Loucy (cell line): ENCODE measurements around the gene MBP.

Source experiments
- H2AFZ ChIP-seq: fragments of 200-600 bp; sonication (generic); 2 replicates; pipeline ENCODE4 v1.6.0; 2016; ENCODE audit warnings: antibody characterized with exemption, mild to moderate bottlenecking, low read length, moderate library complexity
- H3F3A ChIP-seq: fragments of 200-600 bp; 2 replicates; pipeline ENCODE4 v1.6.0; 2016; ENCODE audit warnings: antibody characterized with exemption, low read depth, mild to moderate bottlenecking
- H3K27me3 ChIP-seq: fragments of 200-600 bp; sonication (generic); 2 replicates; pipeline ENCODE4 v1.6.1; 2014; ENCODE audit warnings: low read length, mild to moderate bottlenecking; ENCODE audit not compliant: insufficient read depth, poor library complexity, severe bottlenecking
- H3K36me3 ChIP-seq: fragments of 200-600 bp; sonication (generic); 2 replicates; pipeline ENCODE4 v1.6.1; 2016; ENCODE audit warnings: low read length; ENCODE audit not compliant: insufficient read depth
- H3K4me1 ChIP-seq: fragments of 200-600 bp; sonication (generic); 2 replicates; pipeline ENCODE4 v1.5.1; 2014; ENCODE audit warnings: low read length, mild to moderate bottlenecking; ENCODE audit not compliant: insufficient read depth, poor library complexity, severe bottlenecking
- H3K4me2 ChIP-seq: fragments of 200-600 bp; sonication (generic); 2 replicates; pipeline ENCODE4 v1.6.0; 2014; ENCODE audit warnings: antibody characterized with exemption, low read length, low read depth, mild to moderate bottlenecking; ENCODE audit not compliant: poor library complexity, severe bottlenecking
- H3K4me3 ChIP-seq: fragments of 200-600 bp; sonication (generic); 2 replicates; pipeline ENCODE4 v1.5.1; 2014; ENCODE audit warnings: low read length, mild to moderate bottlenecking, mixed read lengths; ENCODE audit not compliant: poor library complexity, severe bottlenecking
- H3K79me2 ChIP-seq: fragments of 200-600 bp; sonication (generic); 2 replicates; pipeline ENCODE4 v1.6.1; 2014; ENCODE audit warnings: low read length; ENCODE audit not compliant: insufficient read depth
- H3K9ac ChIP-seq: fragments of 200-600 bp; sonication (generic); 2 replicates; pipeline ENCODE4 v1.6.0; 2014; ENCODE audit warnings: mild to moderate bottlenecking, low read depth, low read length, moderate library complexity; ENCODE audit not compliant: poor library complexity, severe bottlenecking
- H3K9me2 ChIP-seq: fragments of 200-600 bp; sonication (generic); replicated peaks from 2 replicates; pipeline ENCODE4 v1.6.1; 2016; ENCODE audit warnings: low read depth, low read length, mixed read lengths
- H3K9me3 ChIP-seq: fragments of 200-600 bp; sonication (generic); 2 replicates; pipeline ENCODE4 v1.6.1; 2014; ENCODE audit warnings: mild to moderate bottlenecking, antibody characterized with exemption, low read length, low read depth; ENCODE audit not compliant: insufficient read depth
- H4K20me1 ChIP-seq: fragments of 200-600 bp; sonication (generic); 2 replicates; pipeline ENCODE4 v1.6.0; 2014; ENCODE audit warnings: antibody characterized with exemption, low read length, mild to moderate bottlenecking; ENCODE audit not compliant: insufficient read depth, poor library complexity, severe bottlenecking
- CTCF ChIP-seq: fragments of 200-600 bp; sonication (generic); conservative IDR thresholded peaks from 2 replicates; pipeline ENCODE4 v1.5.1; 2014; ENCODE audit warnings: mild to moderate bottlenecking, antibody characterized with exemption, low read length
- EZH2phosphoT487 ChIP-seq: fragments of 200-600 bp; IDR thresholded peaks from 2 replicates; pipeline ENCODE4 v1.6.1; 2018; ENCODE audit warnings: antibody characterized with exemption, mild to moderate bottlenecking, moderate library complexity, borderline replicate concordance

MBP gene

DNA sequence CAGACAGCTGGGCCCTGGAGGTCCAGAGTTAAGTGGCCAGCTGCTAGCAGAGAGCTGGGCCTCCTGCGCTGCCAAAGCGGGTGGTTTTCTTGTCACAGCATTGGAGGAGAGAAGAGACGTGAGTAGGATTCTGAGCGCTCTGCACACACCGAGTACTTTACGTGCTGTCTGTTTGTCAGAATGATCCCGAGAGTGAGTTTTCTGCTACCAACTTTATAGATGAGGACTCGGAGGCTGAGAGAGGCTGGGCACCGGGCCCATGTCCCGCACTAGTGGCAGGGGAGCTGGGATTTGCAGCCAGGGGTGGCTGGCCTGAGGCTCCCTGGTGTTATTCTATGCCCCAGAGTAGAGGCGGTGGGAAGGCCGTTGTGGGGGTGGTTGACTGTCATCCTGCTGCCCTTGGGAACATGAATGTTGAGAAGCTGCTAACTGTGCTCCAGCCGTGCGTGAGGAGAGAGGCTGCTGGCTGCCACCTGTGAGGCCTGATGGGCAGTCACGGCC, 36.3 kb upstream of the MBP start:
- Histone ChIP-seq H3K9ac (no peak overlapping the region), H3K4me3 (no peak overlapping the region), H3K36me3 (no peaks in the 10 kb centered on the region), H2AFZ (no peak overlapping the region), H3K4me1 (no peaks in the 10 kb centered on the region), H3K79me2 (no peaks in the 10 kb centered on the region), H3F3A (no peaks in the 10 kb centered on the region), H3K9me2 (no peaks in the 10 kb centered on the region), H3K4me2 (no peak overlapping the region), H4K20me1 (no peaks in the 10 kb centered on the region), H3K9me3 (no peaks in the 10 kb centered on the region), H3K27me3 (no peaks in the 10 kb centered on the region)
- TF ChIP-seq CTCF, result no peak
- TF ChIP-seq EZH2phosphoT487, result no peak

- H3K79me2 ChIP-seq, result no peaks in the 10 kb centered on the region
- H3K9me3 ChIP-seq, result no peaks in the 10 kb centered on the region
- H3K4me1 ChIP-seq, result peaks cover 7% of the 10 kb centered on the region
- no peaks in the 10 kb centered on the region for H4K20me1 ChIP-seq
- no peaks in the 10 kb centered on the region for H3K27me3 ChIP-seq
- no peak for TF ChIP-seq EZH2phosphoT487
- no peak for TF ChIP-seq CTCF
- no peak overlapping the region for H3K4me3 ChIP-seq
- H3K9me2 ChIP-seq, result no peaks in the 10 kb centered on the region
- no peaks in the 10 kb centered on the region for H3F3A ChIP-seq
- H3K4me2 ChIP-seq, result no peak overlapping the region
- H3K36me3 ChIP-seq, result no peaks in the 10 kb centered on the region
- no peak overlapping the region for H3K9ac ChIP-seq
- no peak overlapping the region for H2AFZ ChIP-seq
Observed at GRCh38 chr18:77167251-77167650, 34.7 kb upstream of the MBP start.

DNA sequence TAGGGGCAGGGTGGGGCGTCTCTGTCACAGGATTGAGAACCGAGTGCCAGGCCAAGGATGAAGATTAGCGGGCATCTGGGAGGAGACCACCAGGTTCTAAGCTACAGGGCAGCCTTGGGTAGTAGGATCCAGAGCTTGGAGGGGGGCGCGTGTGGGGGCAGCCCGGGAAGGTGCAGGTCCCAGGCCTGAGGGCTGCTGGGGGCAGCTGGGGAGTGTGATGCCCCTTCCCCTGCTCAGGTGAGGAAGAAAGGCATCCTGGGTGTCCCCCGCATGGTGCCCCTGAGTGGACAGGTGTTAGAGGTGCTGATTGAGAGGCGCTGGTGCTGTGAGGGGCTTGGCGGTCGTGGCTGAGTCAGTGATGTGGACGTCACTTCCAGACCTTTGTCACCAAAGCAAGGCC, 33.9 kb upstream of the MBP start:
- Histone ChIP-seq H3K9ac (no peak overlapping the region), H3K79me2 (no peaks in the 10 kb centered on the region), H3K4me1 (peaks cover 12% of the 10 kb centered on the region), H3F3A (no peaks in the 10 kb centered on the region), H3K9me3 (no peaks in the 10 kb centered on the region), H4K20me1 (no peaks in the 10 kb centered on the region), H3K36me3 (no peaks in the 10 kb centered on the region), H3K4me2 (no peak overlapping the region), H2AFZ (no peak overlapping the region), H3K27me3 (no peaks in the 10 kb centered on the region), H3K4me3 (no peak overlapping the region), H3K9me2 (no peaks in the 10 kb centered on the region)
- no peak for TF ChIP-seq EZH2phosphoT487
- no peak for TF ChIP-seq CTCF
